CD14-positive monocyte (primary cell): ENCODE results near the gene PIM2. TPM values are rescaled to one million over a fixed set of nuclear protein-coding genes. Genes with fewer than 3 reads are reported as not detected.

Experiments used
- DNase-seq, 3 donors: peaks; one replicate each; pipeline ENCODE4 v3.0.0-alpha.2; 2011 to 2022
- H2AFZ ChIP-seq: 2 replicates; pipeline ENCODE4 v1.6.0; 2012; ENCODE audit warnings: mild to moderate bottlenecking, low read depth, low read length, inconsistent platforms; ENCODE audit not compliant: insufficient read depth, poor library complexity, severe bottlenecking
- H3K27ac ChIP-seq, 2 donors: 1 replicate in 1 of 2; 2 replicates in 1 of 2; pipeline ENCODE4 v1.5.1; 2012 to 2013; ENCODE audit warnings: low read length in 2 of 2, control low read depth in 1 of 2, inconsistent platforms in 1 of 2, low read depth in 1 of 2, mild to moderate bottlenecking in 1 of 2
- H3K27me3 ChIP-seq, 2 donors: one replicate each; pipeline versions ENCODE4 v1.6.0 to v1.6.1; 2011 to 2013; ENCODE audit warnings: low read length in 2 of 2; ENCODE audit not compliant: control insufficient read depth in 2 of 2, insufficient read depth in 2 of 2
- H3K36me3 ChIP-seq, 2 donors: replicated peaks in 1 of 2; 1 replicate in 1 of 2; 2 replicates in 1 of 2; pipeline versions ENCODE4 v1.5.1 to v1.6.1; 2012 to 2013; ENCODE audit warnings: low read length in 2 of 2, control low read depth in 1 of 2, inconsistent platforms in 1 of 2, mild to moderate bottlenecking in 1 of 2; ENCODE audit not compliant: insufficient read depth in 2 of 2, control insufficient read depth in 1 of 2
- H3K4me1 ChIP-seq, 2 donors: 1 replicate in 1 of 2; 2 replicates in 1 of 2; pipeline versions ENCODE4 v1.5.1 to v1.6.1; 2012 to 2013; ENCODE audit warnings: low read length in 2 of 2, control low read depth in 1 of 2, inconsistent platforms in 1 of 2, mild to moderate bottlenecking in 1 of 2, moderate library complexity in 1 of 2; ENCODE audit not compliant: insufficient read depth in 2 of 2, control insufficient read depth in 1 of 2
- H3K4me2 ChIP-seq: replicated peaks from 2 replicates; pipeline ENCODE3; 2012; ENCODE audit warnings: low read length, moderate library complexity, mild to moderate bottlenecking; ENCODE audit not compliant: poor library complexity, severe bottlenecking; ENCODE audit errors: extremely low read depth
- H3K4me3 ChIP-seq, 3 experiments: fragments of 200-600 bp in 1 of 3; sonication (generic) in 1 of 3; replicated peaks in 1 of 3; 1 replicate in 2 of 3; 2 replicates in 1 of 3; pipeline ENCODE4 v1.5.1; 2011 to 2013; ENCODE audit warnings: low read length in 3 of 3, mild to moderate bottlenecking in 3 of 3, control low read depth in 2 of 3, low read depth in 2 of 3, inconsistent platforms in 1 of 3, moderate library complexity in 1 of 3
- H3K79me2 ChIP-seq: 2 replicates; pipeline ENCODE4 v1.6.0; 2012; ENCODE audit warnings: mild to moderate bottlenecking, control low read depth, inconsistent platforms, low read length, moderate library complexity; ENCODE audit not compliant: insufficient read depth
- H3K9ac ChIP-seq: 2 replicates; pipeline ENCODE4 v1.6.0; 2017; ENCODE audit warnings: low read length, mild to moderate bottlenecking; ENCODE audit not compliant: insufficient read depth, poor library complexity, severe bottlenecking
- H3K9me3 ChIP-seq, 2 donors: replicated peaks in 1 of 2; 1 replicate in 1 of 2; 2 replicates in 1 of 2; pipeline versions ENCODE4 v1.5.1 to v1.6.1; 2012 to 2013; ENCODE audit warnings: low read length in 2 of 2, control low read depth in 1 of 2; ENCODE audit not compliant: control insufficient read depth in 1 of 2, insufficient read depth in 1 of 2
- H4K20me1 ChIP-seq: 2 replicates; pipeline ENCODE4 v1.6.0; 2012; ENCODE audit warnings: mild to moderate bottlenecking, low read length, control low read depth, moderate library complexity; ENCODE audit not compliant: insufficient read depth
- H3K27ac Mint-ChIP-seq, 7 donors: one replicate each; pipeline ENCODE4 v1.8.0; 2020; ENCODE audit warnings: mild to moderate bottlenecking in 7 of 7, mixed read lengths in 7 of 7, moderate library complexity in 6 of 7, inconsistent platforms in 2 of 7
- H3K27me3 Mint-ChIP-seq, 3 donors: one replicate each; pipeline ENCODE4 v1.8.0; 2021 to 2022; ENCODE audit warnings: low read depth in 3 of 3, mild to moderate bottlenecking in 3 of 3, mixed read lengths in 3 of 3, moderate library complexity in 3 of 3, inconsistent platforms in 1 of 3
- H3K36me3 Mint-ChIP-seq, 2 donors: one replicate each; pipeline ENCODE4 v1.8.0; 2020; ENCODE audit warnings: mixed read lengths in 2 of 2, inconsistent platforms in 1 of 2, mild to moderate bottlenecking in 1 of 2
- H3K4me1 Mint-ChIP-seq: one replicate; pipeline ENCODE4 v1.8.0; 2020; ENCODE audit warnings: mild to moderate bottlenecking, mixed read lengths
- H3K4me3 Mint-ChIP-seq, 2 donors: one replicate each; pipeline ENCODE4 v1.8.0; 2020; ENCODE audit warnings: mild to moderate bottlenecking in 2 of 2, mixed read lengths in 2 of 2, moderate library complexity in 1 of 2
- H3K9me3 Mint-ChIP-seq, 7 donors: one replicate each; pipeline ENCODE4 v1.8.0; 2020 to 2022; ENCODE audit warnings: mixed read lengths in 7 of 7, mild to moderate bottlenecking in 6 of 7, moderate library complexity in 6 of 7, inconsistent platforms in 2 of 7
- WGBS: methylation state at CpG from one replicate; pipeline ENCODE4 v1.1.5; 2013; ENCODE audit warnings: missing lambda C conversion rate; ENCODE audit not compliant: insufficient coverage; 5-methylcytosine and 5-hydroxymethylcytosine counted together
- intact Hi-C, 2 donors: fragments of 100-400 bp; cut with micrococcal nuclease; formaldehyde crosslinking; loops; one replicate each; pipeline versions ENCODE4 v1.15.0 to v1.15.1; 2023
- polyA minus RNA-seq: library from RNA; depleted of rRNA, polyadenylated mRNA; stranded (reverse); fragments of >200 nt; gene quantifications from 2 replicates; pipeline ENCODE4 v1.2.3, GENCODE V29; 2012
- polyA plus RNA-seq, 3 donors: library from polyadenylated mRNA; depleted of rRNA in 1 of 3; unstranded in 2 of 3; stranded (reverse) in 1 of 3; fragments of 300-500 nt in 2 of 3; fragments of >200 nt in 1 of 3; fragmentation: Illumina TruSeq in 2 of 3; gene quantifications; 1 replicate in 2 of 3; 2 replicates in 1 of 3; pipeline ENCODE4 v1.2.3, GENCODE V29; 2012 to 2021
- total RNA-seq, 12 experiments: library from RNA in 1 of 12; stranded (reverse) in 1 of 12; fragments of 120-200 nt in 1 of 12; gene quantifications; one replicate each; pipeline ENCODE4 v1.2.4 and lab custom pipeline; 2013 to 2026; ENCODE audit warnings: mixed read lengths in 6 of 12, inconsistent platforms in 1 of 12
- TF ChIP-seq, protein P1 (sequence below): fragments of 200-600 bp; IDR thresholded peaks from one replicate; pipeline ENCODE4 v1.8.0; 2022; ENCODE audit warnings: antibody characterized with exemption, mild to moderate bottlenecking

Gene PIM2
- total RNA-seq (2013): 13.6 TPM
- polyA plus RNA-seq: 10 to 100 TPM in 1 of 3 donors, 1 to 10 TPM in 2; 6.7 to 39.4 (median 9.9) TPM
- 21.8 and 23.9 TPM in 2 replicates for polyA minus RNA-seq
- total RNA-seq (lab: John Stamatoyannopoulos, UW): 21.6 to 123 (median 35.2) reads per million in 11 experiments

DNA sequence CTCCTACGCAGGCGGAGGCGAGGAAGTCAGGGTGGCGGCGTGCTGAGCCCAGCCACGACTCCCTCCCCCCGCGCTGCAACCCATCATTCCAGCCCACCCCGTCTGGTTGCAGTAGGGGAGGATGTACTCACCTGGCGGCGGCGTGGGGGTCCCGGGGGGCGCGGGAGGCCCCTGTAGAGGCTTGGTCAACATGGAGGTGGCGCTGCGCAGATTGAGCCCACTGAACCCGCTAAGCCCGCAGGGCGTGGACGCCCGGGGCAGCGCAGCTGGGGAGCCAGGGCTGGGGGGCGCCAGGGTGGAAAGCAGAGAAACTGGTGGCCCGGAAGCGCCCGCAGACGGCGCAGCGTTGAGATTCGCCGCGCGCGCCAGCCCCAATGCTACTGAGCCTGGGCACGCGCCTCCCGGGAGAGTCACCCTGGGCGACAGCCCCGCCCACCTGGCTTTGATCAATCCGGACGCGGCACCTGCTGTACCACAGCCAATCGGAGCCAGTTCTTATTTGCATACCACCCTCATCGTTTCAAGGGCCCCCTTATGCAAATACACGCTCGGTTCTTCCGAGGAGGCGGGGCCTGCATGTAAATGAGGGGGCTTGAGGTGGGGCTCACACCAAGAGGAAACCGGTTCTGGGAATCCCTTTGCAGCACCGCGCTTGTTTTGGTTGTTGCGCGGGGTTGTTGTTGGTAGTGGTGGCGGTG is at the start of gene PIM2:
Gene PIM2 (minus strand): TSS at position 382 of the 698 bp plus-strand sequence. CDS start 190 bp downstream, at position 192.
- TF ChIP-seq, protein P1, sequence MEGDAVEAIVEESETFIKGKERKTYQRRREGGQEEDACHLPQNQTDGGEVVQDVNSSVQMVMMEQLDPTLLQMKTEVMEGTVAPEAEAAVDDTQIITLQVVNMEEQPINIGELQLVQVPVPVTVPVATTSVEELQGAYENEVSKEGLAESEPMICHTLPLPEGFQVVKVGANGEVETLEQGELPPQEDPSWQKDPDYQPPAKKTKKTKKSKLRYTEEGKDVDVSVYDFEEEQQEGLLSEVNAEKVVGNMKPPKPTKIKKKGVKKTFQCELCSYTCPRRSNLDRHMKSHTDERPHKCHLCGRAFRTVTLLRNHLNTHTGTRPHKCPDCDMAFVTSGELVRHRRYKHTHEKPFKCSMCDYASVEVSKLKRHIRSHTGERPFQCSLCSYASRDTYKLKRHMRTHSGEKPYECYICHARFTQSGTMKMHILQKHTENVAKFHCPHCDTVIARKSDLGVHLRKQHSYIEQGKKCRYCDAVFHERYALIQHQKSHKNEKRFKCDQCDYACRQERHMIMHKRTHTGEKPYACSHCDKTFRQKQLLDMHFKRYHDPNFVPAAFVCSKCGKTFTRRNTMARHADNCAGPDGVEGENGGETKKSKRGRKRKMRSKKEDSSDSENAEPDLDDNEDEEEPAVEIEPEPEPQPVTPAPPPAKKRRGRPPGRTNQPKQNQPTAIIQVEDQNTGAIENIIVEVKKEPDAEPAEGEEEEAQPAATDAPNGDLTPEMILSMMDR: no peak
- peak; percentile 89 to 95 (median 91) for DNase-seq
- 0% methylated on average over 25 of the region's 55 CpGs for WGBS
- Histone ChIP-seq H3K36me3 (peaks cover 15 to 35% of the 10 kb centered on the region in 2 donors), H3K79me2 (peaks cover 10% of the 10 kb centered on the region), H2AFZ (peak within 1 kb of the TSS; percentile 49), H3K9me3 (no peaks in the 10 kb centered on the region), H3K9ac (peak within 1 kb of the TSS; percentile 63), H3K27me3 (no peaks in the 10 kb centered on the region), H3K27ac (peak within 1 kb of the TSS; percentile 61 to 75), H4K20me1 (no peaks in the 10 kb centered on the region), H3K4me3 (peak within 1 kb of the TSS; percentile 48 to 78 (median 68)), H3K4me1 (peaks cover 24 to 27% of the 10 kb centered on the region in 2 donors), H3K4me2 (peak within 1 kb of the TSS; percentile 86)
- Mint-ChIP-seq H3K36me3 (peaks cover 28 to 35% of the 10 kb centered on the region in 2 donors), H3K27ac (peak within 1 kb of the TSS; percentile 89 to 94 (median 90)), H3K27me3 (peaks cover 0 to 15% (median 0%) of the 10 kb centered on the region in 3 donors), H3K4me3 (peak within 1 kb of the TSS; percentile 87 to 89), H3K4me1 (peaks cover 26% of the 10 kb centered on the region), H3K9me3 (peaks cover 0 to 9% (median 2%) of the 10 kb centered on the region in 7 donors)
- intact Hi-C loops: loop anchor here (5.0 to 10.0 kb wide), 3 partner anchors 39 to 234 kb away; partner anchors contain the start of genes OTUD5 (in 1 of the 2), TFE3 (in 1 of the 2) and WAS (in 1 of the 2)

DNA sequence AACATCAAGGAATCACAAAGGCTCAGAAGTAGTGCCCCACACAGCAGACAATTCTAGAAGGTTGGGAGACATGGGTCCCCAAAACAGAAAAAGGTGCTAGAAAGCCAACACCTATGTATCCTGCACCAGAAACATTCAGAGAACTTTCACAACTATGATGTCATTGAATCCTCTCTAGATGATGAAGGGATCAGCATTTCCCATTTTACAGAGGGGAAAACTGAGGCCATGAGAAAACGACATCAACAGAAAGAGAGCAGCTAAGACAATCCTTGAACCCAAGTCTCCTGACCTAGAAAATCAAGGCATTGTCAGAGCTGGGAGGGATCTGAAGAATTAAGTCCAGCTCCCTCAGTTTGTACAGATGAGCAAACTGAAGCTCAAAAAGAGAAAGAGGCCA is 49.6 kb upstream of the PIM2 start:
- no peak overlapping the region for H2AFZ ChIP-seq
- no peak overlapping the region for H3K4me2 ChIP-seq
- H3K4me3 ChIP-seq: no peak overlapping the region
- no peak overlapping the region for H3K9ac ChIP-seq
- TF ChIP-seq, protein P1: no peak
- peaks cover 5% of the 10 kb centered on the region for H4K20me1 ChIP-seq
- peaks cover 0 to under 1% of the 10 kb centered on the region in 2 donors for H3K36me3 ChIP-seq
- H3K4me1 Mint-ChIP-seq: peaks cover 9% of the 10 kb centered on the region
- no peak overlapping the region for H3K4me3 Mint-ChIP-seq
- peaks cover 10 to 11% of the 10 kb centered on the region in 2 donors for H3K4me1 ChIP-seq
- H3K9me3 Mint-ChIP-seq: no peaks in the 10 kb centered on the region
- no peaks in the 10 kb centered on the region for H3K79me2 ChIP-seq
- H3K27ac ChIP-seq: no peak overlapping the region
- H3K36me3 Mint-ChIP-seq: peaks cover 2 to 5% of the 10 kb centered on the region in 2 donors
- intact Hi-C loops: loop anchor here in 1 of 2 donors (10.0 kb wide), 1 partner anchor 66 kb away; no protein-coding TSS in a partner anchor
- H3K27ac Mint-ChIP-seq: no peak overlapping the region
- peaks cover 0 to 8% of the 10 kb centered on the region in 2 donors for H3K27me3 ChIP-seq
- WGBS: no CpG with 5 or more reads among the region's 1 CpG
- DNase-seq: no peak
- H3K27me3 Mint-ChIP-seq: peaks cover 2 to 19% (median 14%) of the 10 kb centered on the region in 3 donors
- H3K9me3 ChIP-seq: no peaks in the 10 kb centered on the region
